ENCODE measurements around the gene KCNH6. TPM values are rescaled to one million over a fixed set of nuclear protein-coding genes. Genes with fewer than 3 reads are reported as not detected.
A peak's percentile ranks its signal among the peaks of the same experiment; 100 is the strongest.

The KCNH6 gene
- total RNA-seq (not detected), polyA plus RNA-seq (not detected)

- no peaks in the 10 kb centered on the region for H3K36me3 ChIP-seq (ENCODE audit: insufficient read depth)
- no peak within 1 kb of the TSS for H3K27ac ChIP-seq (ENCODE audit: low read depth)
- H3K4me1 ChIP-seq (ENCODE audit: insufficient read depth) = no peaks in the 10 kb centered on the region
- H3K4me3 ChIP-seq (ENCODE audit: low read depth, low read length) = peak within 1 kb of the TSS; percentile 9
- no peak for DNase-seq (ENCODE audit: extremely low spot score)
- WGBS = 7% methylated on average over 38 of the region's 38 CpGs
Observed at GRCh38 chr17:63523253-63523855, at the start of gene KCNH6. Gene KCNH6, plus strand, starts transcription at chr17:63523358. Its CDS starts 56 bp downstream, at chr17:63523414.

GRCh38 chr17:63474174-63474573 is 49.0 kb upstream of the KCNH6 start:
- no peak for DNase-seq (ENCODE audit: extremely low spot score)
- Histone ChIP-seq H3K4me3 (ENCODE audit: low read depth, low read length) (no peak overlapping the region), H3K4me1 (ENCODE audit: insufficient read depth) (peaks cover 3% of the 10 kb centered on the region), H3K27ac (ENCODE audit: low read depth) (no peak overlapping the region), H3K36me3 (ENCODE audit: insufficient read depth) (no peaks in the 10 kb centered on the region)
- WGBS = 14% methylated on average over 3 of the region's 3 CpGs

GRCh38 chr17:63474586-63475460 is 48.3 kb upstream of the KCNH6 start:
- 69% methylated on average over 10 of the region's 10 CpGs for WGBS
- H3K4me3 ChIP-seq (ENCODE audit: low read depth, low read length) = no peak overlapping the region
- H3K27ac ChIP-seq (ENCODE audit: low read depth) = no peak overlapping the region
- DNase-seq (ENCODE audit: extremely low spot score) = no peak
- H3K36me3 ChIP-seq (ENCODE audit: insufficient read depth) = no peaks in the 10 kb centered on the region
- peaks cover 3% of the 10 kb centered on the region for H3K4me1 ChIP-seq (ENCODE audit: insufficient read depth)

GRCh38 chr17:63475491-63476412 is 47.4 kb upstream of the KCNH6 start:
- Histone ChIP-seq H3K4me3 (ENCODE audit: low read depth, low read length) (no peak overlapping the region), H3K27ac (ENCODE audit: low read depth) (no peak overlapping the region), H3K36me3 (ENCODE audit: insufficient read depth) (no peaks in the 10 kb centered on the region), H3K4me1 (ENCODE audit: insufficient read depth) (peaks cover 3% of the 10 kb centered on the region)
- WGBS = 67% methylated on average over 28 of the region's 28 CpGs
- no peak for DNase-seq (ENCODE audit: extremely low spot score)

- no peak overlapping the region for H3K27ac ChIP-seq (ENCODE audit: low read depth)
- no peaks in the 10 kb centered on the region for H3K36me3 ChIP-seq (ENCODE audit: insufficient read depth)
- peak overlapping the region; percentile 49 for H3K4me3 ChIP-seq (ENCODE audit: low read depth, low read length)
- DNase-seq (ENCODE audit: extremely low spot score) = no peak
- WGBS = 2% methylated on average over 36 of the region's 36 CpGs
- peaks cover 3% of the 10 kb centered on the region for H3K4me1 ChIP-seq (ENCODE audit: insufficient read depth)
Observed at GRCh38 chr17:63476459-63476853, 46.7 kb upstream of the KCNH6 start.

GRCh38 chr17:63476854-63477479 is 46.2 kb upstream of the KCNH6 start, which contains the start of gene ACE:
Gene ACE, plus strand, starts transcription at chr17:63477061. Its CDS starts 34 bp downstream, at chr17:63477095.
- no peak within 1 kb of the TSS for H3K27ac ChIP-seq (ENCODE audit: low read depth)
- H3K4me1 ChIP-seq (ENCODE audit: insufficient read depth) = peaks cover 3% of the 10 kb centered on the region
- H3K36me3 ChIP-seq (ENCODE audit: insufficient read depth) = no peaks in the 10 kb centered on the region
- H3K4me3 ChIP-seq (ENCODE audit: low read depth, low read length) = peak within 1 kb of the TSS; percentile 49
- DNase-seq (ENCODE audit: extremely low spot score) = no peak
- WGBS = 1% methylated on average over 78 of the region's 78 CpGs

GRCh38 chr17:63477480-63478440 is 45.4 kb upstream of the KCNH6 start:
- no peak overlapping the region for H3K27ac ChIP-seq (ENCODE audit: low read depth)
- WGBS = 9% methylated on average over 44 of the region's 44 CpGs
- peaks cover 3% of the 10 kb centered on the region for H3K4me1 ChIP-seq (ENCODE audit: insufficient read depth)
- no peaks in the 10 kb centered on the region for H3K36me3 ChIP-seq (ENCODE audit: insufficient read depth)
- DNase-seq (ENCODE audit: extremely low spot score) = no peak
- peak overlapping the region; percentile 49 for H3K4me3 ChIP-seq (ENCODE audit: low read depth, low read length)

GRCh38 chr17:63478814-63479494 is 44.2 kb upstream of the KCNH6 start:
- no peaks in the 10 kb centered on the region for H3K36me3 ChIP-seq (ENCODE audit: insufficient read depth)
- no peak overlapping the region for H3K27ac ChIP-seq (ENCODE audit: low read depth)
- H3K4me1 ChIP-seq (ENCODE audit: insufficient read depth) = peaks cover 3% of the 10 kb centered on the region
- 49% methylated on average over 16 of the region's 16 CpGs for WGBS
- no peak for DNase-seq (ENCODE audit: extremely low spot score)
- H3K4me3 ChIP-seq (ENCODE audit: low read depth, low read length) = no peak overlapping the region

GRCh38 chr17:63479495-63480184 is 43.5 kb upstream of the KCNH6 start:
- WGBS = 80% methylated on average over 17 of the region's 17 CpGs
- peaks cover 3% of the 10 kb centered on the region for H3K4me1 ChIP-seq (ENCODE audit: insufficient read depth)
- DNase-seq (ENCODE audit: extremely low spot score) = no peak
- no peak overlapping the region for H3K4me3 ChIP-seq (ENCODE audit: low read depth, low read length)
- H3K36me3 ChIP-seq (ENCODE audit: insufficient read depth) = no peaks in the 10 kb centered on the region
- H3K27ac ChIP-seq (ENCODE audit: low read depth) = no peak overlapping the region

- Histone ChIP-seq H3K4me1 (ENCODE audit: insufficient read depth) (peaks cover 3% of the 10 kb centered on the region), H3K36me3 (ENCODE audit: insufficient read depth) (no peaks in the 10 kb centered on the region), H3K4me3 (ENCODE audit: low read depth, low read length) (no peak overlapping the region), H3K27ac (ENCODE audit: low read depth) (no peak overlapping the region)
- WGBS = 89% methylated on average over 21 of the region's 21 CpGs
- no peak for DNase-seq (ENCODE audit: extremely low spot score)
Observed at GRCh38 chr17:63480192-63480784, 42.9 kb upstream of the KCNH6 start.

- WGBS = 72% methylated on average over 11 of the region's 11 CpGs
Observed at GRCh38 chr17:63480826-63481487, 42.2 kb upstream of the KCNH6 start.

More at GRCh38 chr17:63480826-63481487, 42.2 kb upstream of the KCNH6 start:
- DNase-seq (ENCODE audit: extremely low spot score) = no peak
- H3K4me3 ChIP-seq (ENCODE audit: low read depth, low read length) = no peak overlapping the region
- H3K4me1 ChIP-seq (ENCODE audit: insufficient read depth) = peaks cover 3% of the 10 kb centered on the region
- no peak overlapping the region for H3K27ac ChIP-seq (ENCODE audit: low read depth)
- H3K36me3 ChIP-seq (ENCODE audit: insufficient read depth) = no peaks in the 10 kb centered on the region
